A673 (cell line): ENCODE results near the gene RNGTT. TPM values are rescaled to one million over a fixed set of nuclear protein-coding genes. Genes with fewer than 3 reads are reported as not detected.

Source experiments
- BruUV-seq: library from RNA; stranded (reverse); fragments of 400-500 nt; replicated peaks from 2 replicates; lab custom pipeline; 2021; lab: Mats Ljungman, UMichigan
- CTCF ChIA-PET: fragments of 300-600 bp; sonication (Branson Sonifier 250); formaldehyde crosslinking; loops from one replicate; lab custom pipeline; 2022; ENCODE audit warnings: antibody characterized with exemption; lab: Charles Lee
- POLR2A ChIA-PET: fragments of 300-600 bp; sonication (Branson Sonifier 250); formaldehyde crosslinking; loops from one replicate; lab custom pipeline; 2022; ENCODE audit warnings: antibody characterized with exemption; ENCODE audit not compliant: low non-redundant PET; lab: Charles Lee
- DNase-seq: peaks from one replicate; pipeline ENCODE4 v3.0.0-alpha.2; 2015; ENCODE audit warnings: low spot score
- H3K27ac ChIP-seq: fragments of 200-600 bp; sonication (generic); 2 replicates; pipeline ENCODE4 v1.5.1; 2016; ENCODE audit warnings: mixed run types, low read depth, mild to moderate bottlenecking, mixed read lengths, antibody characterized with exemption, low read length; ENCODE audit not compliant: poor library complexity, severe bottlenecking
- H3K27me3 ChIP-seq: fragments of 200-600 bp; sonication (generic); replicated peaks from 2 replicates; pipeline ENCODE4 v1.6.1; 2017; ENCODE audit warnings: mixed run types, low read depth, mild to moderate bottlenecking, mixed read lengths, antibody characterized with exemption, low read length; ENCODE audit not compliant: insufficient read depth, poor library complexity
- H3K36me3 ChIP-seq: fragments of 200-600 bp; sonication (generic); 2 replicates; pipeline ENCODE4 v1.6.1; 2016; ENCODE audit warnings: mixed run types, mild to moderate bottlenecking, mixed read lengths, antibody characterized with exemption, low read length; ENCODE audit not compliant: insufficient read depth, poor library complexity, severe bottlenecking
- H3K4me1 ChIP-seq: fragments of 200-600 bp; sonication (generic); 2 replicates; pipeline ENCODE4 v1.6.1; 2017; ENCODE audit warnings: mixed run types, mild to moderate bottlenecking, mixed read lengths, antibody characterized with exemption, low read length; ENCODE audit not compliant: insufficient read depth, poor library complexity, severe bottlenecking
- H3K4me3 ChIP-seq: fragments of 200-600 bp; sonication (generic); 2 replicates; pipeline ENCODE4 v1.5.1; 2016; ENCODE audit warnings: low read depth, mixed run types, mild to moderate bottlenecking, mixed read lengths, low read length; ENCODE audit not compliant: poor library complexity, severe bottlenecking
- H3K9me3 ChIP-seq: fragments of 200-600 bp; sonication (generic); 2 replicates; pipeline ENCODE4 v1.6.1; 2016; ENCODE audit warnings: mixed run types, low read depth, mild to moderate bottlenecking, mixed read lengths, antibody characterized with exemption, low read length; ENCODE audit not compliant: poor library complexity, severe bottlenecking
- EZH2 ChIP-seq: fragments of 200-600 bp; sonication (generic); IDR thresholded peaks from 2 replicates; pipeline ENCODE4 v1.6.1; 2017; ENCODE audit warnings: borderline replicate concordance, low read depth, mild to moderate bottlenecking, mixed read lengths, antibody characterized with exemption, low read length; ENCODE audit not compliant: poor library complexity, severe bottlenecking
- intact Hi-C: fragments of 100-400 bp; cut with micrococcal nuclease; formaldehyde crosslinking; loops from one replicate; pipeline ENCODE4 v1.10.0; 2022; ENCODE audit not compliant: unreplicated experiment
- total RNA-seq: library from RNA; stranded (reverse); gene quantifications from 2 replicates; pipeline ENCODE4 v1.2.3, GENCODE V29; 2021
- TF ChIP-seq, protein P1 (sequence below): fragments of 300-800, 200-600 bp; sonication (generic); conservative IDR thresholded peaks from 2 replicates; pipeline ENCODE4 v1.5.1; 2017; ENCODE audit warnings: low read depth, mild to moderate bottlenecking, antibody characterized with exemption, low read length, moderate library complexity, mixed read lengths

The RNGTT gene
- total RNA-seq, 1 experiment from 2014 or later, result 31.8 TPM

- intact Hi-C loops, result no loop called here
- CTCF ChIA-PET, result no interaction called here
- H3K4me3 ChIP-seq, result no peak overlapping the region
- POLR2A ChIA-PET, result no interaction called here
- BruUV-seq, result no TSS peak
- TF ChIP-seq, protein P1, sequence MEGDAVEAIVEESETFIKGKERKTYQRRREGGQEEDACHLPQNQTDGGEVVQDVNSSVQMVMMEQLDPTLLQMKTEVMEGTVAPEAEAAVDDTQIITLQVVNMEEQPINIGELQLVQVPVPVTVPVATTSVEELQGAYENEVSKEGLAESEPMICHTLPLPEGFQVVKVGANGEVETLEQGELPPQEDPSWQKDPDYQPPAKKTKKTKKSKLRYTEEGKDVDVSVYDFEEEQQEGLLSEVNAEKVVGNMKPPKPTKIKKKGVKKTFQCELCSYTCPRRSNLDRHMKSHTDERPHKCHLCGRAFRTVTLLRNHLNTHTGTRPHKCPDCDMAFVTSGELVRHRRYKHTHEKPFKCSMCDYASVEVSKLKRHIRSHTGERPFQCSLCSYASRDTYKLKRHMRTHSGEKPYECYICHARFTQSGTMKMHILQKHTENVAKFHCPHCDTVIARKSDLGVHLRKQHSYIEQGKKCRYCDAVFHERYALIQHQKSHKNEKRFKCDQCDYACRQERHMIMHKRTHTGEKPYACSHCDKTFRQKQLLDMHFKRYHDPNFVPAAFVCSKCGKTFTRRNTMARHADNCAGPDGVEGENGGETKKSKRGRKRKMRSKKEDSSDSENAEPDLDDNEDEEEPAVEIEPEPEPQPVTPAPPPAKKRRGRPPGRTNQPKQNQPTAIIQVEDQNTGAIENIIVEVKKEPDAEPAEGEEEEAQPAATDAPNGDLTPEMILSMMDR, result no peak
- TF ChIP-seq EZH2, result no peak
- peaks cover 4% of the 10 kb centered on the region for H3K4me1 ChIP-seq
- DNase-seq, result no peak
- H3K27ac ChIP-seq, result no peak overlapping the region
- no peaks in the 10 kb centered on the region for H3K27me3 ChIP-seq
- no peaks in the 10 kb centered on the region for H3K9me3 ChIP-seq
- H3K36me3 ChIP-seq, result no peaks in the 10 kb centered on the region
Measured at GRCh38 chr6:88741071-88741470, 222.3 kb downstream of the RNGTT start.

GRCh38 chr6:88734544-88734943 lies 228.9 kb downstream of the RNGTT start:
- peaks cover 4% of the 10 kb centered on the region for H3K4me1 ChIP-seq
- H3K36me3 ChIP-seq, result no peaks in the 10 kb centered on the region
- BruUV-seq, result no TSS peak
- POLR2A ChIA-PET, result no interaction called here
- no peaks in the 10 kb centered on the region for H3K27me3 ChIP-seq
- no peak for DNase-seq
- H3K27ac ChIP-seq, result no peak overlapping the region
- intact Hi-C loops, result no loop called here
- no peak overlapping the region for H3K4me3 ChIP-seq
- no peak for TF ChIP-seq EZH2
- TF ChIP-seq, protein P1, result no peak
- CTCF ChIA-PET, result no interaction called here
- H3K9me3 ChIP-seq, result no peaks in the 10 kb centered on the region

DNA sequence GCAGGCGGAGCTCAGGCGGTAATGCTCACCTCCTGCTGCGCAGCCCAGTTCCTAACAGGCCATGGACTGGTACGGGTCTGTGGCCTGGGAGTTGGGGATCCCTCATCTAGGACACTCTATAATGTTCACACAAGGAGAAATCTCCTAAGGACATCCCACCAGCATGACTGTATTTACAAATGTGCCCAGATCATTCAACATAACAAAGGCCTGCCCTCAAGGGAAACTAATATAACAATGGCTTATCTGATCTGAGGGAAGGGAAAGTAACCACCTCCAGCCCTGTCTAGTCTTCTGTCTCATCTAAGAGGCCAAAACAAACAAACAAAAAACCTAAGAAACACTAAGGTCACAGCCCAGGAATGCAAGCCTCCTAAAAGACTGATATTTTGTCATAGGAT lies 232.8 kb downstream of the RNGTT start:
- CTCF ChIA-PET, result no interaction called here
- TF ChIP-seq EZH2, result no peak
- TF ChIP-seq, protein P1, result no peak
- Histone ChIP-seq H3K27me3 (no peaks in the 10 kb centered on the region), H3K36me3 (no peaks in the 10 kb centered on the region), H3K27ac (no peak overlapping the region), H3K9me3 (no peaks in the 10 kb centered on the region), H3K4me3 (no peak overlapping the region), H3K4me1 (no peaks in the 10 kb centered on the region)
- BruUV-seq, result no TSS peak
- no peak for DNase-seq
- POLR2A ChIA-PET, result no interaction called here
- intact Hi-C loops, result no loop called here
